Neuronal stem cell (in vitro differentiated cells): ENCODE results near the gene DUSP2.

ENCODE experiments used
- DNase-seq: peaks from one replicate; pipeline ENCODE4 v3.0.0-alpha.2; 2013; ENCODE audit warnings: low spot score
- H2AFZ ChIP-seq: one replicate; pipeline ENCODE4 v1.6.1; 2013; ENCODE audit warnings: mild to moderate bottlenecking, low read length, inconsistent platforms
- H2AK5ac ChIP-seq: 2 replicates; pipeline ENCODE4 v1.6.1; 2013; ENCODE audit warnings: low read depth, mild to moderate bottlenecking, inconsistent platforms, low read length, moderate library complexity, mixed read lengths
- H2BK120ac ChIP-seq: 2 replicates; pipeline ENCODE4 v1.6.1; 2013; ENCODE audit warnings: low read depth, mild to moderate bottlenecking, inconsistent platforms, low read length, moderate library complexity, mixed read lengths
- H2BK12ac ChIP-seq: one replicate; pipeline ENCODE4 v1.6.1; 2013; ENCODE audit warnings: low read length, inconsistent platforms
- H2BK15ac ChIP-seq: 2 replicates; pipeline ENCODE4 v1.6.1; 2013; ENCODE audit warnings: mild to moderate bottlenecking, low read length, inconsistent platforms, mixed read lengths
- H2BK5ac ChIP-seq: one replicate; pipeline ENCODE4 v1.6.1; 2013; ENCODE audit warnings: inconsistent platforms, mild to moderate bottlenecking, low read length, moderate library complexity
- H3K14ac ChIP-seq: one replicate; pipeline ENCODE4 v1.6.1; 2013; ENCODE audit warnings: low read length, inconsistent platforms
- H3K18ac ChIP-seq: 2 replicates; pipeline ENCODE4 v1.6.1; 2013; ENCODE audit warnings: low read length, inconsistent platforms
- H3K23ac ChIP-seq: 2 replicates; pipeline ENCODE4 v1.6.1; 2013; ENCODE audit warnings: low read depth, mild to moderate bottlenecking, mixed read lengths, low read length, inconsistent platforms; ENCODE audit not compliant: poor library complexity
- H3K27ac ChIP-seq: replicated peaks from 3 replicates; pipeline ENCODE4 v1.5.1; 2013; ENCODE audit warnings: low read length, inconsistent platforms
- H3K27me3 ChIP-seq, 3 experiments: 2 replicates each; pipeline ENCODE4 v1.6.1; 2013; ENCODE audit warnings: low read length in 3 of 3, mild to moderate bottlenecking in 2 of 3, inconsistent platforms in 1 of 3, low read depth in 1 of 3, mixed read lengths in 1 of 3, moderate library complexity in 1 of 3; ENCODE audit not compliant: control insufficient read depth in 3 of 3, insufficient read depth in 3 of 3
- H3K36me3 ChIP-seq, 2 donors: replicated peaks in 1 of 2; 2 replicates each; pipeline ENCODE4 v1.6.1; 2013; ENCODE audit warnings: low read length in 2 of 2; ENCODE audit not compliant: control insufficient read depth in 2 of 2, insufficient read depth in 2 of 2
- H3K4ac ChIP-seq: 2 replicates; pipeline ENCODE4 v1.6.1; 2013; ENCODE audit warnings: inconsistent platforms, mild to moderate bottlenecking, low read length, moderate library complexity
- H3K4me1 ChIP-seq, 2 donors: 1 replicate in 1 of 2; 2 replicates in 1 of 2; pipeline ENCODE4 v1.6.1; 2013; ENCODE audit warnings: low read length in 2 of 2, low read depth in 1 of 2; ENCODE audit not compliant: control insufficient read depth in 2 of 2, insufficient read depth in 1 of 2
- H3K4me2 ChIP-seq: one replicate; pipeline ENCODE4 v1.6.1; 2013; ENCODE audit warnings: mild to moderate bottlenecking, low read length, inconsistent platforms; ENCODE audit not compliant: insufficient read depth, poor library complexity, severe bottlenecking
- H3K4me3 ChIP-seq, 2 donors: 2 replicates each; pipeline ENCODE4 v1.5.1; 2013; ENCODE audit warnings: low read length in 2 of 2, mild to moderate bottlenecking in 2 of 2, inconsistent platforms in 1 of 2, moderate library complexity in 1 of 2
- H3K79me1 ChIP-seq: one replicate; pipeline ENCODE4 v1.6.1; 2013; ENCODE audit warnings: low read depth, mild to moderate bottlenecking, inconsistent platforms, low read length, moderate library complexity
- H3K9ac ChIP-seq: one replicate; pipeline ENCODE4 v1.6.1; 2013; ENCODE audit warnings: mild to moderate bottlenecking, low read depth, low read length, inconsistent platforms; ENCODE audit not compliant: poor library complexity
- H3K9me3 ChIP-seq, 2 donors: replicated peaks in 1 of 2; 2 replicates each; pipeline versions ENCODE3 to v1.6.1; 2013; ENCODE audit warnings: low read length in 2 of 2, mild to moderate bottlenecking in 2 of 2, inconsistent platforms in 1 of 2, low read depth in 1 of 2, mixed read lengths in 1 of 2, moderate library complexity in 1 of 2; ENCODE audit not compliant: control insufficient read depth in 2 of 2, insufficient read depth in 1 of 2
- H4K8ac ChIP-seq: one replicate; pipeline ENCODE4 v1.6.1; 2013; ENCODE audit warnings: low read depth, mild to moderate bottlenecking, inconsistent platforms, low read length, moderate library complexity
- H4K91ac ChIP-seq: one replicate; pipeline ENCODE4 v1.6.1; 2013; ENCODE audit warnings: low read length, low read depth, mild to moderate bottlenecking, inconsistent platforms; ENCODE audit not compliant: poor library complexity
- WGBS, 2 donors: extraction: QIAGEN DNeasy Blood & Tissue Kit; methylation state at CpG; one replicate each; pipeline ENCODE4 v1.1.7; 2013; ENCODE audit warnings: missing lambda C conversion rate in 2 of 2, mixed read lengths in 1 of 2; ENCODE audit not compliant: insufficient read length in 2 of 2, insufficient replicate concordance in 1 of 2; ENCODE audit errors: extremely low coverage in 2 of 2; 5-methylcytosine and 5-hydroxymethylcytosine counted together

The DUSP2 gene

GRCh38 chr2:96131152-96131812 lies 14.0 kb downstream of the DUSP2 start:
- no peak overlapping the region for H4K8ac ChIP-seq
- peaks cover 0 to 66% (median 2%) of the 10 kb centered on the region in 3 experiments for H3K27me3 ChIP-seq
- no peak overlapping the region for H2BK120ac ChIP-seq
- H2BK5ac ChIP-seq, result no peak overlapping the region
- H3K79me1 ChIP-seq, result no peaks in the 10 kb centered on the region
- no peak for DNase-seq
- no peak overlapping the region for H4K91ac ChIP-seq
- H2AK5ac ChIP-seq, result peak overlapping the region; percentile 93
- H3K9ac ChIP-seq, result no peak overlapping the region
- no peak overlapping the region for H3K4me2 ChIP-seq
- H3K9me3 ChIP-seq, result peaks cover 0 to 2% of the 10 kb centered on the region in 2 donors
- peak overlapping the region; percentile 73 for H2BK15ac ChIP-seq
- no peak overlapping the region for H3K27ac ChIP-seq
- H3K4me1 ChIP-seq, result no peaks in the 10 kb centered on the region
- no peak overlapping the region for H3K4ac ChIP-seq
- no peak overlapping the region for H3K14ac ChIP-seq
- H3K4me3 ChIP-seq, result no peak overlapping the region
- peak overlapping the region; percentile 90 for H3K23ac ChIP-seq
- H2AFZ ChIP-seq, result no peak overlapping the region
- H3K18ac ChIP-seq, result peak overlapping the region; percentile 75
- WGBS, 2 donors, result no CpG with 5 or more reads among the region's 10 CpGs
- no peak overlapping the region for H2BK12ac ChIP-seq
- no peaks in the 10 kb centered on the region for H3K36me3 ChIP-seq

- Histone ChIP-seq H2BK120ac (no peak overlapping the region), H3K4me3 (no peak overlapping the region), H3K18ac (no peak overlapping the region), H3K4ac (no peak overlapping the region), H2BK15ac (no peak overlapping the region), H3K14ac (no peak overlapping the region), H3K79me1 (no peaks in the 10 kb centered on the region), H4K8ac (no peak overlapping the region), H3K4me1 (no peaks in the 10 kb centered on the region), H3K27me3 (peaks cover 0 to 58% (median 2%) of the 10 kb centered on the region in 3 experiments), H3K9me3 (peaks cover 0 to 2% of the 10 kb centered on the region in 2 donors), H3K9ac (no peak overlapping the region), H2BK12ac (no peak overlapping the region), H3K23ac (peak overlapping the region; percentile 34), H3K4me2 (no peak overlapping the region), H2BK5ac (no peak overlapping the region), H4K91ac (no peak overlapping the region), H3K27ac (no peak overlapping the region), H3K36me3 (no peaks in the 10 kb centered on the region), H2AFZ (no peak overlapping the region), H2AK5ac (no peak overlapping the region)
- DNase-seq, result no peak
- WGBS, 2 donors, result no CpG with 5 or more reads among the region's 4 CpGs
Measured at GRCh38 chr2:96130483-96130882, 14.8 kb downstream of the DUSP2 start.

GRCh38 chr2:96129528-96130120 lies 15.6 kb downstream of the DUSP2 start:
- Histone ChIP-seq H3K9me3 (peaks cover 0 to 2% of the 10 kb centered on the region in 2 donors), H3K9ac (no peak overlapping the region), H3K27me3 (peaks cover 0 to 56% (median 2%) of the 10 kb centered on the region in 3 experiments), H4K8ac (no peak overlapping the region), H3K36me3 (no peaks in the 10 kb centered on the region), H2BK120ac (no peak overlapping the region), H3K23ac (no peak overlapping the region), H3K79me1 (no peaks in the 10 kb centered on the region), H2AFZ (no peak overlapping the region), H3K4me2 (no peak overlapping the region), H3K18ac (no peak overlapping the region), H2BK15ac (peak overlapping the region; percentile 27), H2BK12ac (no peak overlapping the region), H2BK5ac (no peak overlapping the region), H3K4ac (no peak overlapping the region), H2AK5ac (no peak overlapping the region), H3K14ac (no peak overlapping the region), H4K91ac (no peak overlapping the region), H3K4me3 (no peak overlapping the region), H3K27ac (no peak overlapping the region), H3K4me1 (no peaks in the 10 kb centered on the region)
- no CpG with 5 or more reads among the region's 16 CpGs for WGBS, 2 donors
- no peak for DNase-seq

- H3K4ac ChIP-seq, result no peak overlapping the region
- no peak overlapping the region for H3K23ac ChIP-seq
- H3K9me3 ChIP-seq, result no peaks in the 10 kb centered on the region
- H3K14ac ChIP-seq, result no peak overlapping the region
- H3K27ac ChIP-seq, result no peak overlapping the region
- no peaks in the 10 kb centered on the region for H3K79me1 ChIP-seq
- no peak for DNase-seq
- no peak overlapping the region for H3K18ac ChIP-seq
- H3K36me3 ChIP-seq, result no peaks in the 10 kb centered on the region
- H4K8ac ChIP-seq, result no peak overlapping the region
- H2BK12ac ChIP-seq, result no peak overlapping the region
- no peak overlapping the region for H2AFZ ChIP-seq
- no CpG with 5 or more reads among the region's 6 CpGs for WGBS, 2 donors
- no peak overlapping the region for H2AK5ac ChIP-seq
- H2BK15ac ChIP-seq, result no peak overlapping the region
- H2BK120ac ChIP-seq, result no peak overlapping the region
- H3K4me2 ChIP-seq, result no peak overlapping the region
- no peaks in the 10 kb centered on the region for H3K4me1 ChIP-seq
- H3K4me3 ChIP-seq, result no peak overlapping the region
- peaks cover 0 to 54% (median 0%) of the 10 kb centered on the region in 3 experiments for H3K27me3 ChIP-seq
- no peak overlapping the region for H3K9ac ChIP-seq
- no peak overlapping the region for H4K91ac ChIP-seq
- H2BK5ac ChIP-seq, result no peak overlapping the region
Measured at GRCh38 chr2:96128456-96128855, 16.8 kb downstream of the DUSP2 start.
